Esophagus muscularis mucosa (tissue), 4 donors: ENCODE measurements around the gene PIM3.

Experiments used
- EP300 ChIP-seq: sonication (generic); formaldehyde crosslinking; IDR thresholded peaks from one replicate; pipeline ENCODE4 v1.6.1; 2017; ENCODE audit warnings: antibody characterized with exemption
- POLR2A ChIP-seq: fragments of 450-650 bp; IDR thresholded peaks from one replicate; pipeline ENCODE4 v1.6.1; 2017; ENCODE audit warnings: antibody characterized with exemption, moderate library complexity, mild to moderate bottlenecking, low read depth
- POLR2AphosphoS5 ChIP-seq, 2 donors: sonication (generic); formaldehyde crosslinking; IDR thresholded peaks; one replicate each; pipeline ENCODE4 v1.6.1; 2017; ENCODE audit warnings: antibody characterized with exemption in 2 of 2
- TF ChIP-seq, protein P1 (sequence below), 3 experiments: fragments of 200-600 bp in 2 of 3; fragments of 450-650 bp in 1 of 3; sonication (generic) in 2 of 3; IDR thresholded peaks; one replicate each; pipeline ENCODE4 v1.5.1; 2017 to 2019; ENCODE audit warnings: antibody characterized with exemption in 3 of 3, mild to moderate bottlenecking in 2 of 3, moderate library complexity in 1 of 3

GRCh38 chr22:49915610-49916009 is 45.0 kb upstream of the PIM3 start:
- TF ChIP-seq, protein P1, sequence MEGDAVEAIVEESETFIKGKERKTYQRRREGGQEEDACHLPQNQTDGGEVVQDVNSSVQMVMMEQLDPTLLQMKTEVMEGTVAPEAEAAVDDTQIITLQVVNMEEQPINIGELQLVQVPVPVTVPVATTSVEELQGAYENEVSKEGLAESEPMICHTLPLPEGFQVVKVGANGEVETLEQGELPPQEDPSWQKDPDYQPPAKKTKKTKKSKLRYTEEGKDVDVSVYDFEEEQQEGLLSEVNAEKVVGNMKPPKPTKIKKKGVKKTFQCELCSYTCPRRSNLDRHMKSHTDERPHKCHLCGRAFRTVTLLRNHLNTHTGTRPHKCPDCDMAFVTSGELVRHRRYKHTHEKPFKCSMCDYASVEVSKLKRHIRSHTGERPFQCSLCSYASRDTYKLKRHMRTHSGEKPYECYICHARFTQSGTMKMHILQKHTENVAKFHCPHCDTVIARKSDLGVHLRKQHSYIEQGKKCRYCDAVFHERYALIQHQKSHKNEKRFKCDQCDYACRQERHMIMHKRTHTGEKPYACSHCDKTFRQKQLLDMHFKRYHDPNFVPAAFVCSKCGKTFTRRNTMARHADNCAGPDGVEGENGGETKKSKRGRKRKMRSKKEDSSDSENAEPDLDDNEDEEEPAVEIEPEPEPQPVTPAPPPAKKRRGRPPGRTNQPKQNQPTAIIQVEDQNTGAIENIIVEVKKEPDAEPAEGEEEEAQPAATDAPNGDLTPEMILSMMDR (IDR thresholded peaks at IDR 0.05), result no peak
- TF ChIP-seq POLR2A (no peak), EP300 (no peak), POLR2AphosphoS5 (IDR thresholded peaks at IDR 0.05) (no peak)
